GM19397 (cell line): ENCODE measurements around the gene CHD6.
"Not testable (repeated sequence)": the region's sequence is repeated elsewhere in the genome, so short reads cannot be mapped to it uniquely, and the experiment has no call there.

Experiments
- ATAC-seq: cut with Tn5 transposase; IDR thresholded peaks from one replicate; pipeline ENCODE4 v1.9.1; 2021; ENCODE audit warnings: mild to moderate bottlenecking, moderate library complexity; ENCODE audit not compliant: unreplicated experiment

CHD6 gene

GRCh38 chr20:41544472-41544871 lies 73.7 kb downstream of the CHD6 start:
- no peak for ATAC-seq

DNA sequence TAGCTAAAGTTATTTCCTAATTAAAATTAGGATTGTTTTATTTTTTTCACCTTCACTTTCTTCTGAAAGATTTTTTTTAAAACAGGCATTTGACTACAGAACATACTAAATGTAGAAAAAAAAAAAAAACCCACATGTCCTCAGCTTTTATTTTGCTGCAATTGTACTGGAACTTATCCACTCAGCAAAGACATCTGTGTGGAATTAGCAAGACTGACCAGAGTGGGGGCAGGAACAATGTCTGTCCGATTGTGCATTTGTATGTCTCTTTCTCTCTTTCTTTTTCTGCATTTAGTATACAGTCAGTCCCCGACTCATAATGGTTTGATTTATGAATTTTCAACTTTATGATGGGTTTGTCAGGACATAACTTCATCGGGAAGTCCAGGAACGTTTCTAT lies 77.3 kb downstream of the CHD6 start:
- ATAC-seq = no peak

- no peak for ATAC-seq
These were observed 77.7 kb downstream of the CHD6 start for GRCh38 chr20:41540459-41540858.

GRCh38 chr20:41538810-41539596 lies 79.2 kb downstream of the CHD6 start:
- no peak for ATAC-seq

GRCh38 chr20:41537865-41538264 lies 80.3 kb downstream of the CHD6 start:
- no peak for ATAC-seq

- ATAC-seq = not testable (repeated sequence)
These were observed 82.6 kb downstream of the CHD6 start for GRCh38 chr20:41535551-41535950.

DNA sequence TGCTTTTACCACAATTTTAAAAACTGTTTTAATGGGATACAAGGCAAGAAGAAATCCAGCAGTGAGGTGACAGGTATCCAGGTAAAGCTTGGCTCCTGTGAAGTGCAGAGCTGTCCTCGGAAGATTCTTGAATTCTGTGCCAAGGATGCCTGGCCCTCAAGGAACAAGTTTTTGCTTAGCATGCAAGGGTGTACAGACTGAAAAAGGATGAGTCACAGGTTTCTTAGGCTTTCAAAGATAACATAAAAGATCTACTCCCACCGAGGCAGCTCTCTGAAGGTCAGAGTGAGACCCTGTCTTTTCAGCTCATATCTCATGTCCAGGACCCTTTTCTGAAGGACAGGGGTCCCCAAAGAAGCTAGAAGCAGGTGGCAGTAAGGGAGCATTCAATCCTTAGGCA lies 83.3 kb downstream of the CHD6 start:
- ATAC-seq = no peak

GRCh38 chr20:41534170-41534569 lies 84.0 kb downstream of the CHD6 start:
- ATAC-seq = no peak

DNA sequence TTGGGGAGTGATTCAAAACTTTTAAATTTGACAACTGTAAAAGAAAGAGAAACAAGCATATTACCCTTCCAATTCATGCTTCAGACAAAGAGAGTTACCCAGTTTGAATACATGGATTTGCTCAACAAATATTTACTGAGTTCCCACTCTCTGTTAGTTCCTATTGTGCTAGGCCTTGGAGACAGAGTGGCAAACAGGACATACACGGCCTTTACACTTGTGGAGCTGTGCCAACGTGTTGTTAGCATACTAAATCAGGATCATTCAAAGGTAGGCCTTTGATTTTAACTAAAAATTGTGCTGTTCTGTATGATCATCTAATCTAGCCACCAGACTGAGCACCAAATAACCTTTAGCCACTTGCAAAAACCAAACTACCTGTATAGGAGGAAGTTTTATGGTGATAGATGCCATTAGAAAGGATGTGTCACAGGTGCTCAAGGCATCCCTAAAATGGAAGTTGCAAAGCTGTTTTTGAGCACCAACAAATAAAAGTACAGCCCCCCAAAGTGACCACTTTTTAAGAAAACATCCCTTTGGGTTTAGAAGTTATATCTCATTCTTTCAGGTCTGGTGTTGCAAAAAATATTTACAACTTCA lies 84.5 kb downstream of the CHD6 start:
- no peak for ATAC-seq

GRCh38 chr20:41532935-41533334 lies 85.2 kb downstream of the CHD6 start:
- no peak for ATAC-seq

DNA sequence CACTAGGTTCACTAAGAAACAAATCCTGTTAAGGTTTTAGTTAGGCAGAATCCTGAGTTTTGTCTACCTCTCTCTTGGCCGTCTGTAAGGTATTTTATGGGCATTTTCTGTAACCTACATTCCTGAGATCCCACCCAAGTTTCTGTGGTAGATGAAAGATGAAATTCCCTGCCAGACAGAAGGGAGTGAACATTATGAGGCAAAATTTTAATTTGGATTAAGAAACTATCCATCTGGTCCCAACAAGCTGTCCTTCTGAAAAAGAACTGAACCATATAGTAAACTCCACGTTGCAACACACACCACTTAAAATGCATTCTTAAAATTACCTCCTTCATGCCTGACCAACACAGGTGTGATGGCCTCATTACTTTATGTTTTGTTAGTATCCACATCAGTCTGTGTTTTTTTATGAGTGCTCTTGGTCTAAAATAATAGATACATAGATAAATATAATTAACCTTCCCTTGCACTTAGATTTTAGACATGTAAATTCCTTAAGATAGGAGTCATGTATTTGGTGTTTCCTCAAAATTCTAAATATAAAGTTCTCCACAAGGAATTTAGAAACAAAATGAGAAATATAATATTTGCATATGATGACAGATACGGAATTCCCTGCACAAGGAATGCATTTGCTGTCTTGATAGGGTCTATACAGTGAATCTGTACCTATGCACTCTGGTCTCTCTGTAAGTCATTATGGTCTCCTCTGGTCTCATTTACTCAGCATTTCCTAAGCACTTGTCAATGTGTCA lies 86.5 kb downstream of the CHD6 start:
- no peak for ATAC-seq

DNA sequence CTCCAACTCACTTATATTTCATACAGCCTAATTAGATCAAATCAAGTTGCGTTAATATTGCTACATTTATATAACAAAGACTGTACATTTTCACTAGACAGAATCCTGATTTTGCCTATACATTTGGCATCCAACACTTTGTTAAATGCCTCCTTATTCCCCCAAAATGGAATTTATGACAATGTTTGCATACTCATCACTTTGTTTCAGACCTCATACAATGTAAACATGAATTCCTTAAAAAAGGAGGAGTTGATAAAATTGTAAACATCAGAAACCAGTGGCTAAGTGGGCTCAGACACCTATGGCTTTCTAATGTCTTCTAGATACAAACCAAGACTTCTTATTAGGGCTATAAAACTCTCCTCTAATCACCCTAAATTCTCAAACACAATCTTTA lies 87.3 kb downstream of the CHD6 start:
- no peak for ATAC-seq

DNA sequence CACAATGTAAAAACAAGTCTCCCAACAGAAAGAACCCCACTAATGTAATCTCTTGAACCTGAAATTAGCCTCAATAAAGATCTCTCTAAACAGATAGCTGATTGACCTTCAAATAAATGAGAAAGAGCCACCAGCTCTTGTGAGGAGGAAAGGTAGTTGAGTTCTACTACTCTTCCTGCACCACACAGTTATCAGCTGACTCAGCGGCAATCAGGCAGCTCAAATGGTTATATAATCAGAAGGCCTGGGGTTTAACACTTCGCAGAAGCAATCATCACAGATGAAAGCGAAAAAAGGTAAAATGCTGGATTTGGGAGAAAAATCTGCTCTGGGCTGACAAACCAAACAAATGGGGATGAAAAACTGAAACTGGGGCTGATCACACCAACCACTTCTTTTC lies 91.8 kb downstream of the CHD6 start:
- ATAC-seq = no peak

DNA sequence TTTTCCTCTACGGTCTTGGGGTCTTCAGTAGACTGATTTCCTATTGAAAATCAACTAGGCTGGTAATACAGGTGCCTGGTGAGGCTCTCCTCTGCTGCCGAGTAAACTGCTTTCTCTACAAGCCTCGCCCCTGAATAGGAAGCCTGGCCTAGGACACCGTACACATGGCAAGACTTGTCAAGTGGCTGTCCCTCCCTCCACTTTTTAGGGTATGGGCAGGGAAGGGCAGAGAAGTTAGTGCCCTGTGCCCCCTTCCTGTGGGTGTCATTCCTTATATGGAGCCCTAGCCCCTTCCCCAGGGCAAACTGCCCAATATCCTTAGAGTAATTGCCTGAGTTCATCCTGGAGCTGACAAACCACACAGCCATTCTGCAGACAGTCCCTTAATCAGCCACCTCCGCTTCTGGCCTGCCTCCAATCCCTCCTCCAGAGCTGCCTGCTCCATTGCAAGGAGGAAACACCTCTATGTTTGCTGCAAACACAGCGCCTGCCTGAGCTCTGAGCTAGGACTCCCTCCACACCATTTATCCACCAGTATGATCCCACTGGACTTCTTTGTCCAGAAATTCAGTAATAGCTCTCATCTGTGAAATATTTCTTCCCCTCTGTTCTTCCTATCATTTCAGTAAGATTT lies 93.1 kb downstream of the CHD6 start:
- ATAC-seq = no peak

DNA sequence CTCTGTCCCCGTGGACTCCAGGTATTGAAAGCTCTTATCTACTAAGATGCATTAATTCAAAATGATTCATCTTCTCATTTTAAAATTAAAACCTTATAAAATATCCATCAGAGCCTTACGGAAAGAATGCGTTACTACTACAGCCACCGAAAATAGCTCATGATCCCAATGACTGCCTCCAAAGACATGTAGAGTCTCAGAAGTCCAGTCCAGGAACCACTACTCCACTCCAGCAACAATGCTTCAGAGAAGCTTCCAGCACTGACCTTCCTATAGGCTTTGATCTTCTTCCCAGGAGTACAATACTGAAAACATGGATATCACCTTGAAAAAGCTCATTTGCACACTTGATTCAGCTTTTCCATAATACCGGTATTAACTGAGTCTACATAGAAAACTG lies 94.3 kb downstream of the CHD6 start:
- ATAC-seq = no peak

DNA sequence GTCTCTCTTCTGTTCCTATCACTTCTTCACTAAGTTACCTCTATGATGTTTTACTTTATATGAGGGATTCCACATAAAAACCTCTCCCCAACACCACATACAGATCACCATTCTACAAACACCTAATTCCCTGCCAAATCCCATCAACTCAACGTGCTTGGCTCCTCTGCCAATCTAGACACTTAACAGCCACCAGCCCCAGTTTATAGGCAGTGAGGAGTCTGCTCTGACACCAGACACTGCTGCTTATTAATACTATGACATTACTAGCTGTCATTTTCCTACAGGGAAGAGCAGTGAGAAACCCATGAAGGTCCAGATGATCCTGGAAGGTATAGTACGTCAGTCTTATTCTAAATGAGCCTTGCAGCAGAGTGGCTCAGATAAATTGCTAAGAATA lies 104.3 kb downstream of the CHD6 start:
- ATAC-seq = no peak

GRCh38 chr20:41512624-41513023 lies 105.6 kb downstream of the CHD6 start:
- ATAC-seq = no peak

DNA sequence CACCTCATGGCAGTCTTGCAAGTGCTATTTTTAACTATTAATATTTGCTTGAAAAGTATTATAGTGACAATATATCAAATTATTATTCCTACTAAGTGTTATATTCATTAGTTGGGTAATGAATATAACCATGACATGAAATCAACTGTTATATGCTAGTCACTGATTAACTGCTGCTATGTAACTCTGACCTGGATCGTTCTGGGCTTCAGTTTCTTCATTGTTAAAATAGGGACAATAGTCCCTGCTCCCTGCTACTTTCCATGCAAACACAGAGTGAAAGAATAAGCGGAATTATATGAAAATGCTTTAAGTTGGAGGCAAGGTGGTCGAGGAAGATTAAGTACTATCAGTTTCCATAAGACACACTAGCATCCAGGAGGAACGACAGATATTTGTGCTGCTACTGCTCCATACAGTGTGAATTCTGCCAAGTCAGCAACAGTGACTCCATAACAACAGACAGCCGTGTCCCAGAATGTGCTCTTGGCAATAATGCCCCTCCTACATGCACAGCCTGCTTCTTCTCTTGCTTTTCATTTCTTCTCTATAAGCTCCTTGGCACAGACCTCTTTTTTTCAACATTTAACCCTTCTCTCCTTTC lies 107.2 kb downstream of the CHD6 start:
- no peak for ATAC-seq

GRCh38 chr20:41510224-41510623 lies 108.0 kb downstream of the CHD6 start:
- no peak for ATAC-seq

GRCh38 chr20:41509316-41510200 lies 108.6 kb downstream of the CHD6 start:
- ATAC-seq = no peak
